Lower leg skin (tissue), 3 donors: Measurements from ENCODE around the gene GAREM2.

Experiments used
- CTCF ChIP-seq, 3 donors: fragments of 450-650 bp; IDR thresholded peaks; one replicate each; pipeline ENCODE4 v1.5.1; 2016; ENCODE audit warnings: antibody characterized with exemption in 3 of 3, mild to moderate bottlenecking in 3 of 3, moderate library complexity in 2 of 3
- POLR2A ChIP-seq, 2 donors: fragments of 450-650 bp; IDR thresholded peaks; one replicate each; pipeline ENCODE4 v1.6.1; 2016 to 2017; ENCODE audit warnings: antibody characterized with exemption in 2 of 2, mild to moderate bottlenecking in 1 of 2, moderate library complexity in 1 of 2

- TF ChIP-seq POLR2A (IDR thresholded peaks at IDR 0.05) (no peak), CTCF (IDR thresholded peaks at IDR 0.05) (no peak)
Measured at GRCh38 chr2:26164641-26165211, 8.2 kb upstream of the GAREM2 start.
